ENCODE results near the gene SNAP47.

SNAP47 gene

GRCh38 chr1:227746676-227747075 is 11.4 kb downstream of the SNAP47 start:
- FAIRE-seq (no peak), DNase-seq (ENCODE audit: insufficient read length, low spot score) (no peak)
- TF ChIP-seq POLR2AphosphoS5 (IDR thresholded peaks at IDR 0.05; ENCODE audit: low read depth, low read length) (no peak), PAX5 (IDR thresholded peaks at IDR 0.05; ENCODE audit: insufficient read depth, low read length, severe bottlenecking) (no peak), SPI1 (IDR thresholded peaks at IDR 0.05; ENCODE audit: low read depth, low read length) (no peak), TAF1 (IDR thresholded peaks at IDR 0.05; ENCODE audit: low read depth, low read length) (no peak), POU2F2 (IDR thresholded peaks at IDR 0.05; ENCODE audit: low read depth, low read length) (no peak), POLR2A (IDR thresholded peaks at IDR 0.05; ENCODE audit: low read depth, low read length) (no peak)

- no peak for DNase-seq (ENCODE audit: insufficient read length, low spot score)
- TF ChIP-seq POLR2A (IDR thresholded peaks at IDR 0.05; ENCODE audit: low read depth, low read length) (no peak), PAX5 (IDR thresholded peaks at IDR 0.05; ENCODE audit: insufficient read depth, low read length, severe bottlenecking) (no peak), SPI1 (IDR thresholded peaks at IDR 0.05; ENCODE audit: low read depth, low read length) (no peak), POU2F2 (IDR thresholded peaks at IDR 0.05; ENCODE audit: low read depth, low read length) (no peak), POLR2AphosphoS5 (IDR thresholded peaks at IDR 0.05; ENCODE audit: low read depth, low read length) (no peak), TAF1 (IDR thresholded peaks at IDR 0.05; ENCODE audit: low read depth, low read length) (no peak)
- FAIRE-seq: no peak
Measured at GRCh38 chr1:227747382-227747781, 12.1 kb downstream of the SNAP47 start.

- DNase-seq (ENCODE audit: insufficient read length, low spot score) (no peak), FAIRE-seq (no peak)
- TF ChIP-seq TAF1 (IDR thresholded peaks at IDR 0.05; ENCODE audit: low read depth, low read length) (no peak), SPI1 (IDR thresholded peaks at IDR 0.05; ENCODE audit: low read depth, low read length) (no peak), POLR2A (IDR thresholded peaks at IDR 0.05; ENCODE audit: low read depth, low read length) (no peak), POLR2AphosphoS5 (IDR thresholded peaks at IDR 0.05; ENCODE audit: low read depth, low read length) (no peak), POU2F2 (IDR thresholded peaks at IDR 0.05; ENCODE audit: low read depth, low read length) (no peak), PAX5 (IDR thresholded peaks at IDR 0.05; ENCODE audit: insufficient read depth, low read length, severe bottlenecking) (no peak)
Measured at GRCh38 chr1:227747948-227748495, 12.8 kb downstream of the SNAP47 start.

GRCh38 chr1:227748496-227749182 is 13.4 kb downstream of the SNAP47 start:
- TF ChIP-seq PAX5 (IDR thresholded peaks at IDR 0.05; ENCODE audit: insufficient read depth, low read length, severe bottlenecking) (no peak), TAF1 (IDR thresholded peaks at IDR 0.05; ENCODE audit: low read depth, low read length) (no peak), SPI1 (IDR thresholded peaks at IDR 0.05; ENCODE audit: low read depth, low read length) (no peak), POU2F2 (IDR thresholded peaks at IDR 0.05; ENCODE audit: low read depth, low read length) (no peak), POLR2A (IDR thresholded peaks at IDR 0.05; ENCODE audit: low read depth, low read length) (no peak), POLR2AphosphoS5 (IDR thresholded peaks at IDR 0.05; ENCODE audit: low read depth, low read length) (no peak)
- FAIRE-seq (no peak), DNase-seq (ENCODE audit: insufficient read length, low spot score) (no peak)

GRCh38 chr1:227749225-227749624 is 14.0 kb downstream of the SNAP47 start:
- DNase-seq (ENCODE audit: insufficient read length, low spot score) (no peak), FAIRE-seq (no peak)
- TF ChIP-seq SPI1 (IDR thresholded peaks at IDR 0.05; ENCODE audit: low read depth, low read length) (no peak), PAX5 (IDR thresholded peaks at IDR 0.05; ENCODE audit: insufficient read depth, low read length, severe bottlenecking) (no peak), TAF1 (IDR thresholded peaks at IDR 0.05; ENCODE audit: low read depth, low read length) (no peak), POU2F2 (IDR thresholded peaks at IDR 0.05; ENCODE audit: low read depth, low read length) (no peak), POLR2AphosphoS5 (IDR thresholded peaks at IDR 0.05; ENCODE audit: low read depth, low read length) (no peak)

- no peak for DNase-seq (ENCODE audit: insufficient read length, low spot score)
- TF ChIP-seq POLR2AphosphoS5 (IDR thresholded peaks at IDR 0.05; ENCODE audit: low read depth, low read length): no peak
- no peak for TF ChIP-seq POLR2A (IDR thresholded peaks at IDR 0.05; ENCODE audit: low read depth, low read length)
- TF ChIP-seq PAX5 (IDR thresholded peaks at IDR 0.05; ENCODE audit: insufficient read depth, low read length, severe bottlenecking): no peak
- no peak for TF ChIP-seq SPI1 (IDR thresholded peaks at IDR 0.05; ENCODE audit: low read depth, low read length)
- no peak for TF ChIP-seq POU2F2 (IDR thresholded peaks at IDR 0.05; ENCODE audit: low read depth, low read length)
- TF ChIP-seq TAF1 (IDR thresholded peaks at IDR 0.05; ENCODE audit: low read depth, low read length): no peak
- FAIRE-seq: no peak
Measured at GRCh38 chr1:227749916-227750710, 14.9 kb downstream of the SNAP47 start.

- DNase-seq (ENCODE audit: insufficient read length, low spot score) (no peak), FAIRE-seq (no peak)
Measured at GRCh38 chr1:227753999-227754711, 18.9 kb downstream of the SNAP47 start.

GRCh38 chr1:227754958-227755357 is 19.7 kb downstream of the SNAP47 start:
- DNase-seq (ENCODE audit: insufficient read length, low spot score) (no peak), FAIRE-seq (no peak)
- TF ChIP-seq POLR2A (IDR thresholded peaks at IDR 0.05; ENCODE audit: low read depth, low read length) (no peak), SPI1 (IDR thresholded peaks at IDR 0.05; ENCODE audit: low read depth, low read length) (no peak), POU2F2 (IDR thresholded peaks at IDR 0.05; ENCODE audit: low read depth, low read length) (no peak), TAF1 (IDR thresholded peaks at IDR 0.05; ENCODE audit: low read depth, low read length) (no peak), POLR2AphosphoS5 (IDR thresholded peaks at IDR 0.05; ENCODE audit: low read depth, low read length) (no peak), PAX5 (IDR thresholded peaks at IDR 0.05; ENCODE audit: insufficient read depth, low read length, severe bottlenecking) (no peak)

More at GRCh38 chr1:227753999-227754711, 18.9 kb downstream of the SNAP47 start:
- TF ChIP-seq POU2F2 (IDR thresholded peaks at IDR 0.05; ENCODE audit: low read depth, low read length) (no peak), PAX5 (IDR thresholded peaks at IDR 0.05; ENCODE audit: insufficient read depth, low read length, severe bottlenecking) (no peak), TAF1 (IDR thresholded peaks at IDR 0.05; ENCODE audit: low read depth, low read length) (no peak), POLR2A (IDR thresholded peaks at IDR 0.05; ENCODE audit: low read depth, low read length) (no peak)

Measured in GM12891 (cell line).